Ovary (tissue), 3 donors: ENCODE results near the gene ABHD16B.

Source experiments
- EP300 ChIP-seq: sonication (generic); formaldehyde crosslinking; IDR thresholded peaks from one replicate; pipeline ENCODE4 v1.6.1; 2017; ENCODE audit warnings: antibody characterized with exemption
- POLR2A ChIP-seq: fragments of 450-650 bp; IDR thresholded peaks from one replicate; pipeline ENCODE4 v1.6.1; 2017; ENCODE audit warnings: antibody characterized with exemption, mild to moderate bottlenecking, moderate library complexity
- TF ChIP-seq, protein P1 (sequence below), 3 donors: fragments of 450-650 bp in 2 of 3; fragments of 200-600 bp in 1 of 3; IDR thresholded peaks; one replicate each; pipeline versions ENCODE4 v1.5.1 to v1.8.0; 2016 to 2022; ENCODE audit warnings: antibody characterized with exemption in 3 of 3, mild to moderate bottlenecking in 1 of 3
- donor health status: DM: no; HTN: no; CAD: no.

GRCh38 chr20:63876489-63877036 is 15.3 kb downstream of the ABHD16B start:
- TF ChIP-seq, protein P1, sequence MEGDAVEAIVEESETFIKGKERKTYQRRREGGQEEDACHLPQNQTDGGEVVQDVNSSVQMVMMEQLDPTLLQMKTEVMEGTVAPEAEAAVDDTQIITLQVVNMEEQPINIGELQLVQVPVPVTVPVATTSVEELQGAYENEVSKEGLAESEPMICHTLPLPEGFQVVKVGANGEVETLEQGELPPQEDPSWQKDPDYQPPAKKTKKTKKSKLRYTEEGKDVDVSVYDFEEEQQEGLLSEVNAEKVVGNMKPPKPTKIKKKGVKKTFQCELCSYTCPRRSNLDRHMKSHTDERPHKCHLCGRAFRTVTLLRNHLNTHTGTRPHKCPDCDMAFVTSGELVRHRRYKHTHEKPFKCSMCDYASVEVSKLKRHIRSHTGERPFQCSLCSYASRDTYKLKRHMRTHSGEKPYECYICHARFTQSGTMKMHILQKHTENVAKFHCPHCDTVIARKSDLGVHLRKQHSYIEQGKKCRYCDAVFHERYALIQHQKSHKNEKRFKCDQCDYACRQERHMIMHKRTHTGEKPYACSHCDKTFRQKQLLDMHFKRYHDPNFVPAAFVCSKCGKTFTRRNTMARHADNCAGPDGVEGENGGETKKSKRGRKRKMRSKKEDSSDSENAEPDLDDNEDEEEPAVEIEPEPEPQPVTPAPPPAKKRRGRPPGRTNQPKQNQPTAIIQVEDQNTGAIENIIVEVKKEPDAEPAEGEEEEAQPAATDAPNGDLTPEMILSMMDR (IDR thresholded peaks at IDR 0.05): no peak
- TF ChIP-seq EP300 (no peak), POLR2A (no peak)
